Naive thymus-derived CD4-positive, alpha-beta T cell (primary cell): ENCODE data around the gene CAPN1. TPM values are rescaled to one million over a fixed set of nuclear protein-coding genes. Genes with fewer than 3 reads are reported as not detected.
A peak's percentile ranks its signal among the peaks of the same experiment; 100 is the strongest.
"Not testable (repeated sequence)": the region's sequence is repeated elsewhere in the genome, so short reads cannot be mapped to it uniquely, and the experiment has no call there.

Experiments used
- ATAC-seq: fragments of 150-1000 bp; cut with Tn5 transposase; 2 replicates; pipeline ENCODE4 v1.10.0; 2021; ENCODE audit warnings: mild to moderate bottlenecking, moderate library complexity
- CTCF ChIA-PET: fragments of 350-600 bp; sonication (Branson Sonifier 250); formaldehyde crosslinking; loops from one replicate; lab custom pipeline; 2021; ENCODE audit warnings: antibody characterized with exemption; lab: Charles Lee
- POLR2A ChIA-PET: fragments of 350-600 bp; sonication (Branson Sonifier 250); formaldehyde crosslinking; loops from one replicate; lab custom pipeline; 2021; ENCODE audit warnings: antibody characterized with exemption, inconsistent platforms; lab: Charles Lee
- DNase-seq, 9 donors: peaks; one replicate each; pipeline versions ENCODE4 v3.0.0 to v3.0.0-alpha.2; 2020 to 2022; ENCODE audit warnings: mixed read lengths in 1 of 9
- H3K27ac ChIP-seq: one replicate; pipeline ENCODE4 v1.7.0; 2013; ENCODE audit warnings: mild to moderate bottlenecking, low read depth, low read length, moderate library complexity
- H3K27me3 ChIP-seq, 2 donors: one replicate each; pipeline ENCODE4 v1.7.0; 2013; ENCODE audit warnings: low read length in 2 of 2, mild to moderate bottlenecking in 2 of 2, moderate library complexity in 2 of 2; ENCODE audit not compliant: control insufficient read depth in 2 of 2, insufficient read depth in 2 of 2
- H3K36me3 ChIP-seq, 3 experiments: 1 replicate in 2 of 3; 2 replicates in 1 of 3; pipeline ENCODE4 v1.7.0; 2013; ENCODE audit warnings: low read length in 3 of 3, mild to moderate bottlenecking in 3 of 3, moderate library complexity in 1 of 3; ENCODE audit not compliant: insufficient read depth in 3 of 3, control insufficient read depth in 2 of 3
- H3K4me1 ChIP-seq, 2 donors: one replicate each; pipeline ENCODE4 v1.7.0; 2013; ENCODE audit warnings: low read length in 2 of 2, mild to moderate bottlenecking in 2 of 2, moderate library complexity in 1 of 2; ENCODE audit not compliant: control insufficient read depth in 2 of 2, insufficient read depth in 2 of 2
- H3K4me3 ChIP-seq: 2 replicates; pipeline ENCODE4 v1.7.0; 2013; ENCODE audit warnings: mild to moderate bottlenecking, low read length
- H3K9me3 ChIP-seq, 3 experiments: 1 replicate in 2 of 3; 2 replicates in 1 of 3; pipeline ENCODE4 v1.7.0; 2013; ENCODE audit warnings: low read length in 3 of 3; ENCODE audit not compliant: control insufficient read depth in 2 of 3
- H3K27ac Mint-ChIP-seq, 9 donors: one replicate each; pipeline ENCODE4 v1.8.0; 2020 to 2022; ENCODE audit warnings: mixed read lengths in 9 of 9, mild to moderate bottlenecking in 8 of 9, moderate library complexity in 5 of 9, inconsistent platforms in 2 of 9
- H3K27me3 Mint-ChIP-seq, 5 donors: one replicate each; pipeline ENCODE4 v1.8.0; 2021 to 2022; ENCODE audit warnings: mixed read lengths in 5 of 5, mild to moderate bottlenecking in 1 of 5
- H3K36me3 Mint-ChIP-seq, 5 donors: one replicate each; pipeline ENCODE4 v1.8.0; 2020 to 2022; ENCODE audit warnings: mixed read lengths in 5 of 5, mild to moderate bottlenecking in 3 of 5, inconsistent platforms in 1 of 5
- H3K4me1 Mint-ChIP-seq, 7 donors: one replicate each; pipeline ENCODE4 v1.8.0; 2020 to 2022; ENCODE audit warnings: mixed read lengths in 7 of 7, mild to moderate bottlenecking in 3 of 7, inconsistent platforms in 1 of 7
- H3K4me3 Mint-ChIP-seq, 10 donors: one replicate each; pipeline ENCODE4 v1.8.0; 2020 to 2022; ENCODE audit warnings: mild to moderate bottlenecking in 10 of 10, mixed read lengths in 10 of 10, moderate library complexity in 6 of 10, inconsistent platforms in 2 of 10
- H3K9me3 Mint-ChIP-seq, 11 donors: one replicate each; pipeline ENCODE4 v1.8.0; 2020 to 2022; ENCODE audit warnings: mixed read lengths in 11 of 11, mild to moderate bottlenecking in 4 of 11, inconsistent platforms in 1 of 11, moderate library complexity in 1 of 11
- intact Hi-C, 2 donors: fragments of 100-400 bp; cut with micrococcal nuclease; formaldehyde crosslinking; loops; one replicate each; pipeline ENCODE4 v1.15.1; 2023
- polyA plus RNA-seq, 2 donors: library from polyadenylated mRNA; unstranded; fragments of 300-500 nt; fragmentation: Illumina TruSeq; gene quantifications; one replicate each; pipeline ENCODE4 v1.2.3, GENCODE V29; 2021
- total RNA-seq, 6 experiments: library from RNA in 5 of 6; stranded (reverse) in 5 of 6; gene quantifications; 1 replicate in 5 of 6; 2 replicates in 1 of 6; pipeline ENCODE4 v1.2.3 and lab custom pipeline; 2021 to 2026

CAPN1 gene
- total and polyA plus RNA-seq, 7 experiments from 2014 or later, result 73.1 to 195 (median 99.8) TPM

DNA sequence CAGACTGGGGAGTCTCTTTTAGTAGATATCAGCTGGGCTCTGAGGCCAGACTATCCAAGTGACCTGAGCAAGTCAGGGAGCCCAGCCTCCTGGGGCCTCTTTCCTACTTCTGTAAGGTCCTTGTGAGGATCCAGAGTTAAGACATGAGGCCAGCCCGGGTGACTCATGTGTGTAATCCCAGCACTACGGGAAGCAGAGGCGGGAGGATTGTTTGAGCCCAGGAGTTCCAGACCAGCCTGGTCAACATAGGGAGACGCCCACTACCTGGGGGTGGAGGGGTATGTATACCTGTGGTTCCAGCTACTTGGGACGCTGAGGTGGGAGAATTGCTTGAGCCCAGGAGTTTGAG lies 43.2 kb downstream of the CAPN1 start:
- Histone ChIP-seq H3K4me1 (peaks cover 0 to 5% of the 10 kb centered on the region in 2 donors), H3K27ac (no peak overlapping the region), H3K9me3 (no peaks in the 10 kb centered on the region), H3K4me3 (no peak overlapping the region), H3K36me3 (no peaks in the 10 kb centered on the region), H3K27me3 (peaks cover 0 to 3% of the 10 kb centered on the region in 2 donors)
- CTCF ChIA-PET, result interaction anchor here (0.6 to 5.6 kb wide), 8 partner anchors 9 to 183 kb away, joined by 3 to 54 read pairs (median 4); partner anchors contain the start of gene CDC42EP2
- no peak overlapping the region for H3K27ac Mint-ChIP-seq
- peaks cover 0 to 2% (median under 1%) of the 10 kb centered on the region in 5 donors for H3K36me3 Mint-ChIP-seq
- intact Hi-C loops, result loop anchor here (1.0 kb wide), 3 partner anchors 90 to 105 kb away; no protein-coding TSS in a partner anchor
- DNase-seq (no peak), ATAC-seq (no peak)
- peaks cover 6 to 15% (median 10%) of the 10 kb centered on the region in 7 donors for H3K4me1 Mint-ChIP-seq
- POLR2A ChIA-PET, result interaction anchor here (0.6 to 1.0 kb wide), 3 partner anchors 38 to 91 kb away, joined by 3 to 4 read pairs (median 3); no protein-coding TSS in a partner anchor
- peaks cover 10 to 37% (median 18%) of the 10 kb centered on the region in 5 donors for H3K27me3 Mint-ChIP-seq
- no peaks in the 10 kb centered on the region for H3K9me3 Mint-ChIP-seq
- H3K4me3 Mint-ChIP-seq, result peak overlapping the region in 6 of 10 donors; percentile 76 to 86 (median 79)

- intact Hi-C loops, result loop anchor here (1.0 kb wide), 3 partner anchors 90 to 105 kb away; no protein-coding TSS in a partner anchor
- Mint-ChIP-seq H3K4me3 (peak overlapping the region; percentile 76 to 86 (median 79)), H3K36me3 (peaks cover 0 to 5% (median 3%) of the 10 kb centered on the region in 5 donors), H3K27ac (no peak overlapping the region), H3K9me3 (peaks cover 0 to 2% (median 0%) of the 10 kb centered on the region in 11 donors), H3K27me3 (peaks cover 12 to 39% (median 18%) of the 10 kb centered on the region in 5 donors), H3K4me1 (peaks cover 6 to 15% (median 8%) of the 10 kb centered on the region in 7 donors)
- Histone ChIP-seq H3K36me3 (no peaks in the 10 kb centered on the region), H3K27me3 (peaks cover 0 to 3% of the 10 kb centered on the region in 2 donors), H3K9me3 (no peaks in the 10 kb centered on the region), H3K4me3 (peak overlapping the region; percentile 48), H3K27ac (no peak overlapping the region), H3K4me1 (peaks cover 0 to 5% of the 10 kb centered on the region in 2 donors)
- CTCF ChIA-PET, result interaction anchor here (0.6 to 5.6 kb wide), 12 partner anchors 10 to 282 kb away, joined by 3 to 54 read pairs (median 4); partner anchors contain the start of gene CDC42EP2
- DNase-seq (peak; percentile 26 to 67 (median 56)), ATAC-seq (peak; percentile 82)
- POLR2A ChIA-PET, result interaction anchor here (0.6 to 1.2 kb wide), 4 partner anchors 37 to 92 kb away, joined by 3 to 5 read pairs (median 4); no protein-coding TSS in a partner anchor
These were observed 43.8 kb downstream of the CAPN1 start for GRCh38 chr11:65225279-65226102.

DNA sequence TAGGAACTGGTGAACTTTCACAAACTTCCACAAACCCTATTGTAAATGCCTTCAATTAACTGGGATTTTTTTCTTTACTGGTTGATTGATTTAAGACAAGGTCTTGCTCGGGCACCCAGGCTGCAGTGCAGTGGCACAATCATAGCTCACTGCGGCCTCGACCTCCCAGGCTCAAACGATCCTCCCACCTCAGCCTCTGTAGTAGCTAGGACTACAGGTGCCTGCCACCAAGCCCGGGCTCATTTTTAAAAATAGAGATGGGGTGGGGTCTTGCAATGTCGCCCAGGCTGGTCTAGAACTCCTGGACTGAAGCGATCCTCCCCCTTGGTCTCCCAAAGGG lies 44.3 kb downstream of the CAPN1 start:
- intact Hi-C loops, result no loop called here
- no peaks in the 10 kb centered on the region for H3K9me3 ChIP-seq

GRCh38 chr11:65227879-65228278 lies 46.2 kb downstream of the CAPN1 start:
- intact Hi-C loops, result no loop called here
- Mint-ChIP-seq H3K4me1 (peaks cover 6 to 13% (median 8%) of the 10 kb centered on the region in 7 donors), H3K4me3 (no peak overlapping the region), H3K36me3 (peaks cover 0 to 5% (median 3%) of the 10 kb centered on the region in 5 donors), H3K27me3 (peaks cover 12 to 39% (median 18%) of the 10 kb centered on the region in 5 donors), H3K27ac (no peak overlapping the region), H3K9me3 (peaks cover 0 to 2% (median 0%) of the 10 kb centered on the region in 11 donors)
- no peak for DNase-seq
- no peak for ATAC-seq
- Histone ChIP-seq H3K27ac (no peak overlapping the region), H3K36me3 (no peaks in the 10 kb centered on the region), H3K4me3 (no peak overlapping the region), H3K27me3 (peaks cover 0 to 3% of the 10 kb centered on the region in 2 donors), H3K9me3 (no peaks in the 10 kb centered on the region), H3K4me1 (peaks cover 0 to 5% of the 10 kb centered on the region in 2 donors)
- CTCF ChIA-PET, result interaction anchor here (2.6 to 5.6 kb wide), 2 partner anchors 88 to 101 kb away, joined by 12 to 54 read pairs; partner anchors contain the start of gene CDC42EP2
- POLR2A ChIA-PET, result interaction anchor here (0.6 to 1.0 kb wide), 2 partner anchors 231 to 359 kb away, joined by 3 to 4 read pairs; no protein-coding TSS in a partner anchor

More for the DNA sequence above, 44.3 kb downstream of the CAPN1 start:
- H3K4me1 ChIP-seq, result peaks cover 0 to 5% of the 10 kb centered on the region in 2 donors
- ATAC-seq (no peak), DNase-seq (no peak)
- no peaks in the 10 kb centered on the region for H3K36me3 ChIP-seq
- ChIA-PET CTCF (interaction anchor here (0.6 to 5.6 kb wide), 8 partner anchors 21 to 282 kb away, joined by 3 to 54 read pairs (median 4); partner anchors contain the start of gene CDC42EP2), POLR2A (interaction anchor here (1.2 kb wide), 1 partner anchor 91 kb away, joined by 5 read pairs; no protein-coding TSS in a partner anchor)
- Mint-ChIP-seq H3K4me3 (peak overlapping the region; percentile 76 to 86 (median 79)), H3K36me3 (peaks cover 0 to 5% (median 3%) of the 10 kb centered on the region in 5 donors), H3K27me3 (peaks cover 12 to 39% (median 18%) of the 10 kb centered on the region in 5 donors), H3K9me3 (peaks cover 0 to 2% (median 0%) of the 10 kb centered on the region in 11 donors), H3K27ac (no peak overlapping the region), H3K4me1 (peaks cover 6 to 15% (median 8%) of the 10 kb centered on the region in 7 donors)
- peak overlapping the region; percentile 48 for H3K4me3 ChIP-seq
- H3K27me3 ChIP-seq, result peaks cover 0 to 3% of the 10 kb centered on the region in 2 donors
- no peak overlapping the region for H3K27ac ChIP-seq

DNA sequence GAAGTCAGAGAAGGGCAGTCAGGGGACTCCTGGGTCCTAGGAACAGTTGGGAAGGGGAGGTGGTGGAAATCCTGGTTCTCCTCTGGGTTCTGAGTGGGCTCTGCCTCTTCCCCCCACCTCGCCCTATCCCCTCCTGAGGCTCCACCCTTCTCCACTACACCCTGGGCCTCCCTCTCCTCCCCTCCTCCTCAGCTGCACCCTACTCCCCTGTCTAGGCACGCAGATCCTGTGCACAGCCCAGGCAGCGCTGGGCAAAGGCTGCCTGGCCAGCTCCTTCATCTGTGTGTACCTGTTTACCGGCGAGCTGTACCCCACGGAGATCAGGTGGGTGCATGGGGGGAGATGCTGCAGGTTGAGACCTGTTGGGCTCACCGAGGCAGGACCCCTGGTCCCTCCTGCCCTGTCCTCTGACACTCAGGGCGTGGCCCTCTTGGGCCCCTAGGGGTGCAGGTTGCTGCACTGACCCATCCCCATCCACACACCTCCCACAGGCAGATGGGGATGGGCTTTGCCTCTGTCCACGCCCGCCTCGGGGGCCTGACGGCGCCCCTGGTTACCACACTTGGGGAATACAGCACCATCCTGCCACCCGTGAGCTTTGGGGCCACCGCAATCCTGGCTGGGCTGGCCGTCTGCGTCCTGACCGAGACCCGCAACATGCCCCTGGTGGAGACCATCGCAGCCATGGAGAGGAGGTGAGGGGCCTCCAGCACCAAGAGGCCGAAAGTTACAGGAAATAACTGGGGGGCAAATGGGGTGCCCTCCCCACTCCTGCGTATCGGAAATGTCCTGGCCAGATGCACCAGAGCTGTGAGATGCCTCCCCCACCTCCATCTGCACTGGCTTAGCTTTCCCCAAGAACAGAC lies 54.7 kb downstream of the CAPN1 start:
- CTCF ChIA-PET, result no interaction called here
- H3K27me3 Mint-ChIP-seq, result peaks cover 0 to 4% (median 0%) of the 10 kb centered on the region in 5 donors
- Histone ChIP-seq H3K36me3 (no peaks in the 10 kb centered on the region), H3K27ac (no peak overlapping the region), H3K4me1 (no peaks in the 10 kb centered on the region), H3K9me3 (no peaks in the 10 kb centered on the region), H3K4me3 (no peak overlapping the region), H3K27me3 (no peaks in the 10 kb centered on the region)
- H3K9me3 Mint-ChIP-seq, result no peaks in the 10 kb centered on the region
- intact Hi-C loops, result no loop called here
- POLR2A ChIA-PET, result interaction anchor here (0.7 kb wide), 1 partner anchor 242 kb away, joined by 4 read pairs; no protein-coding TSS in a partner anchor
- H3K4me3 Mint-ChIP-seq, result no peak overlapping the region
- DNase-seq, result no peak
- H3K36me3 Mint-ChIP-seq, result no peaks in the 10 kb centered on the region
- no peak for ATAC-seq
- H3K4me1 Mint-ChIP-seq, result no peaks in the 10 kb centered on the region
- no peak overlapping the region for H3K27ac Mint-ChIP-seq

DNA sequence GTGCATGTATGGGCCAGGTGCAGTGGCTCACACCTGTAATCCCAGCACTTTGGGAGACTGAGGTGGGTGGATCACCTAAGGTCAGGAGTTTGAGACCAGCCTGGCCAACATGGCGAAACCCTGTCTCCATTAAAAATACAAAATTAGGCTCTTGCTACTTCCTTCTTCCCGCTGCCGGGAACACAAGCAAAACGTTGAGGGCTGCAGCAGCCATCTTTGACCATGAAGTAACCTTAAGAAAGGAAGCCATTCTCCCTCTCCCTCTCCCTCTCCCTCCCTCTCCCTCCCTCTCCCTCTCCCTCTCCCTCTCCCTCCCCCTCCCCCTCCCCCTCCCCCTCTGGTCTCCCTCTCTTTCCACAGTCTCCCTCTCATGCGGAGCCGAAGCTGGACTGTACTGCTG lies 56.6 kb downstream of the CAPN1 start:
- ATAC-seq, H3K9me3 ChIP-seq, H3K36me3 Mint-ChIP-seq: not testable (repeated sequence)

More for the DNA sequence above, 56.6 kb downstream of the CAPN1 start:
- intact Hi-C loops, H3K27me3 ChIP-seq, H3K4me1 ChIP-seq, H3K4me3 ChIP-seq, H3K4me3 Mint-ChIP-seq, H3K27me3 Mint-ChIP-seq, POLR2A ChIA-PET, DNase-seq, H3K27ac Mint-ChIP-seq, H3K36me3 ChIP-seq, CTCF ChIA-PET, H3K27ac ChIP-seq, H3K4me1 Mint-ChIP-seq: not testable (repeated sequence)
- peaks cover 0 to 12% (median 3%) of the 10 kb centered on the region in 11 donors for H3K9me3 Mint-ChIP-seq
